H9 (cell line): Measurements from ENCODE around the gene H2BK1. TPM values are rescaled to one million over a fixed set of nuclear protein-coding genes. Genes with fewer than 3 reads are reported as not detected.

Experiments
- DNase-seq: peaks from one replicate; pipeline ENCODE4 v3.0.0-alpha.2; 2017
- H2AFZ ChIP-seq: one replicate; pipeline ENCODE4 v1.6.1; 2013; ENCODE audit warnings: mild to moderate bottlenecking, low read length, control low read depth, moderate library complexity
- H2AK5ac ChIP-seq: 2 replicates; pipeline ENCODE4 v1.6.1; 2013; ENCODE audit warnings: low read length, control low read depth, mixed read lengths; ENCODE audit not compliant: insufficient read length
- H2BK120ac ChIP-seq: one replicate; pipeline ENCODE4 v1.6.1; 2013; ENCODE audit warnings: low read depth, mild to moderate bottlenecking, low read length, control low read depth, inconsistent platforms; ENCODE audit not compliant: poor library complexity, severe bottlenecking
- H2BK12ac ChIP-seq: 2 replicates; pipeline ENCODE4 v1.6.1; 2013; ENCODE audit warnings: low read length, control low read depth, mixed read lengths, low read depth; ENCODE audit not compliant: insufficient read length
- H2BK15ac ChIP-seq: 2 replicates; pipeline ENCODE4 v1.6.1; 2013; ENCODE audit warnings: low read depth, low read length, control low read depth
- H2BK20ac ChIP-seq: one replicate; pipeline ENCODE4 v1.6.1; 2013; ENCODE audit warnings: low read depth, mild to moderate bottlenecking, low read length, control low read depth, inconsistent platforms; ENCODE audit not compliant: poor library complexity, severe bottlenecking
- H2BK5ac ChIP-seq: 2 replicates; pipeline ENCODE4 v1.6.1; 2013; ENCODE audit warnings: low read length, control low read depth, mixed read lengths; ENCODE audit not compliant: insufficient read length
- H3K14ac ChIP-seq: 2 replicates; pipeline ENCODE4 v1.6.1; 2013; ENCODE audit warnings: low read length, control low read depth; ENCODE audit not compliant: insufficient read depth
- H3K18ac ChIP-seq: 2 replicates; pipeline ENCODE4 v1.6.1; 2013; ENCODE audit warnings: low read depth, mild to moderate bottlenecking, mixed read lengths, low read length, control low read depth; ENCODE audit not compliant: insufficient read length
- H3K23ac ChIP-seq: 2 replicates; pipeline ENCODE4 v1.6.1; 2013; ENCODE audit warnings: low read length, control low read depth, mixed read lengths, low read depth; ENCODE audit not compliant: insufficient read length
- H3K23me2 ChIP-seq: 2 replicates; pipeline ENCODE4 v1.6.1; 2013; ENCODE audit warnings: low read depth, mild to moderate bottlenecking, mixed read lengths, low read length, control low read depth; ENCODE audit not compliant: insufficient read length, poor library complexity, severe bottlenecking
- H3K27ac ChIP-seq: 2 replicates; pipeline ENCODE4 v1.5.1; 2013; ENCODE audit warnings: low read length, control low read depth, mixed read lengths, low read depth; ENCODE audit not compliant: insufficient read length
- H3K27me3 ChIP-seq: 2 replicates; pipeline ENCODE4 v1.6.1; 2013; ENCODE audit warnings: low read length, control low read depth, inconsistent platforms; ENCODE audit not compliant: insufficient read depth
- H3K4ac ChIP-seq: 2 replicates; pipeline ENCODE4 v1.6.1; 2013; ENCODE audit warnings: low read depth, mild to moderate bottlenecking, control low read depth, inconsistent platforms, low read length, moderate library complexity
- H3K4me1 ChIP-seq: 2 replicates; pipeline ENCODE4 v1.6.1; 2013; ENCODE audit warnings: low read length, control low read depth, inconsistent platforms; ENCODE audit not compliant: insufficient read depth
- H3K4me2 ChIP-seq: 2 replicates; pipeline ENCODE4 v1.6.1; 2013; ENCODE audit warnings: low read length, control low read depth, mixed read lengths; ENCODE audit not compliant: insufficient read length, insufficient read depth
- H3K56ac ChIP-seq: 2 replicates; pipeline ENCODE4 v1.6.1; 2013; ENCODE audit warnings: low read depth, mild to moderate bottlenecking, mixed read lengths, low read length, control low read depth; ENCODE audit not compliant: insufficient read length
- H3K79me1 ChIP-seq: 2 replicates; pipeline ENCODE4 v1.6.1; 2013; ENCODE audit warnings: low read depth, mild to moderate bottlenecking, moderate library complexity, low read length, control low read depth, inconsistent platforms; ENCODE audit not compliant: insufficient read depth, poor library complexity, severe bottlenecking
- H3K79me2 ChIP-seq: 2 replicates; pipeline ENCODE4 v1.6.1; 2013; ENCODE audit warnings: low read length, control low read depth, inconsistent platforms; ENCODE audit not compliant: insufficient read depth
- H3K9ac ChIP-seq: 2 replicates; pipeline ENCODE4 v1.6.1; 2013; ENCODE audit warnings: low read length, control low read depth, mixed read lengths; ENCODE audit not compliant: insufficient read length; ENCODE audit errors: extremely low read depth
- H3K9me3 ChIP-seq: one replicate; pipeline ENCODE4 v1.6.1; 2013; ENCODE audit warnings: low read depth, low read length, inconsistent platforms; ENCODE audit not compliant: control insufficient read depth
- H3T11ph ChIP-seq: one replicate; pipeline ENCODE4 v1.6.1; 2013; ENCODE audit warnings: mild to moderate bottlenecking, low read length, control low read depth, inconsistent platforms
- H4K20me1 ChIP-seq: one replicate; pipeline ENCODE4 v1.6.1; 2013; ENCODE audit not compliant: control insufficient read depth, insufficient read length, insufficient read depth
- H4K5ac ChIP-seq: 2 replicates; pipeline ENCODE4 v1.6.1; 2013; ENCODE audit warnings: low read depth, mild to moderate bottlenecking, mixed read lengths, low read length, control low read depth; ENCODE audit not compliant: insufficient read length
- H4K8ac ChIP-seq: replicated peaks from 2 replicates; pipeline ENCODE4 v1.6.1; 2013; ENCODE audit warnings: low read length, control low read depth, mixed read lengths, low read depth; ENCODE audit not compliant: insufficient read length
- H4K91ac ChIP-seq: 2 replicates; pipeline ENCODE4 v1.6.1; 2013; ENCODE audit warnings: low read depth, mild to moderate bottlenecking, moderate library complexity, mixed read lengths, low read length, control low read depth; ENCODE audit not compliant: insufficient read length
- H3K27ac Mint-ChIP-seq, 3 experiments: 2 replicates in 2 of 3; 3 replicates in 1 of 3; pipeline ENCODE4 v1.8.0; 2020 to 2021; ENCODE audit warnings: mixed read lengths in 3 of 3, mild to moderate bottlenecking in 1 of 3, moderate library complexity in 1 of 3
- H3K27me3 Mint-ChIP-seq: 2 replicates; pipeline ENCODE4 v1.8.0; 2021; ENCODE audit warnings: low read depth, mild to moderate bottlenecking, moderate library complexity, mixed read lengths
- H3K36me3 Mint-ChIP-seq, 3 experiments: 2 replicates in 2 of 3; 3 replicates in 1 of 3; pipeline ENCODE4 v1.8.0; 2020 to 2021; ENCODE audit warnings: low read depth in 3 of 3, mixed read lengths in 3 of 3; ENCODE audit not compliant: insufficient read depth in 1 of 3
- H3K4me1 Mint-ChIP-seq, 2 experiments: 2 replicates each; pipeline ENCODE4 v1.8.0; 2020; ENCODE audit warnings: mixed read lengths in 2 of 2
- H3K4me3 Mint-ChIP-seq, 2 experiments: 2 replicates in 1 of 2; 3 replicates in 1 of 2; pipeline ENCODE4 v1.8.0; 2020 to 2021; ENCODE audit warnings: mild to moderate bottlenecking in 2 of 2, mixed read lengths in 2 of 2, moderate library complexity in 1 of 2
- H3K9me3 Mint-ChIP-seq, 2 experiments: 2 replicates in 1 of 2; 3 replicates in 1 of 2; pipeline ENCODE4 v1.8.0; 2020; ENCODE audit warnings: mild to moderate bottlenecking in 2 of 2, mixed read lengths in 2 of 2, moderate library complexity in 1 of 2
- whole genome bisulfite sequencing: extraction: QIAGEN DNeasy Blood & Tissue Kit; methylation state at CpG from one replicate; pipeline ENCODE4 v1.1.7; 2013; ENCODE audit warnings: missing lambda C conversion rate, low lambda C conversion rate, mixed read lengths; ENCODE audit not compliant: insufficient read length; ENCODE audit errors: extremely low coverage; 5-methylcytosine and 5-hydroxymethylcytosine counted together
- total RNA-seq: library from RNA; stranded (reverse); gene quantifications from 2 replicates; pipeline ENCODE4 v1.2.1, GENCODE V29; 2021
- TF ChIP-seq, protein P1 (sequence below): fragments of 200-600 bp; sonication (generic); conservative IDR thresholded peaks from 3 replicates; pipeline ENCODE4 v1.8.0; 2021; ENCODE audit warnings: antibody characterized with exemption, mild to moderate bottlenecking

Gene H2BK1
- total RNA-seq, 1 experiment from 2014 or later, result not detected

- Histone ChIP-seq H4K8ac (no peak overlapping the region), H3T11ph (no peak overlapping the region), H2BK15ac (no peak overlapping the region; the same call in 1 of the 2 replicates), H4K20me1 (no peaks in the 10 kb centered on the region), H3K23me2 (peaks cover 10% of the 10 kb centered on the region), H3K27ac (no peak overlapping the region), H3K9ac (no peak overlapping the region), H2BK120ac (no peak overlapping the region), H2BK20ac (no peak overlapping the region), H3K79me1 (no peaks in the 10 kb centered on the region), H4K91ac (no peak overlapping the region), H3K4ac (no peak overlapping the region), H3K4me1 (no peaks in the 10 kb centered on the region), H3K56ac (no peak overlapping the region), H3K79me2 (no peaks in the 10 kb centered on the region), H3K9me3 (no peaks in the 10 kb centered on the region), H3K23ac (no peak overlapping the region), H4K5ac (no peak overlapping the region), H3K14ac (no peak overlapping the region; the same call in 1 of the 2 replicates), H2BK5ac (no peak overlapping the region), H3K27me3 (peaks cover 45% of the 10 kb centered on the region), H2BK12ac (no peak overlapping the region), H3K18ac (no peak overlapping the region), H3K4me2 (peak overlapping the region; percentile 25), H2AFZ (no peak overlapping the region), H2AK5ac (no peak overlapping the region)
- Mint-ChIP-seq H3K9me3 (no peaks in the 10 kb centered on the region), H3K27ac (no peak overlapping the region), H3K4me3 (peak overlapping the region; percentile 52 to 74), H3K36me3 (no peaks in the 10 kb centered on the region; a peak in 1 of 7 replicates), H3K4me1 (peaks cover 8 to 13% of the 10 kb centered on the region in 2 experiments; a peak in 3 of 4 replicates), H3K27me3 (peaks cover 37% of the 10 kb centered on the region)
- DNase-seq, result no peak
- no CpG with 5 or more reads among the region's 31 CpGs for WGBS
- TF ChIP-seq, protein P1, sequence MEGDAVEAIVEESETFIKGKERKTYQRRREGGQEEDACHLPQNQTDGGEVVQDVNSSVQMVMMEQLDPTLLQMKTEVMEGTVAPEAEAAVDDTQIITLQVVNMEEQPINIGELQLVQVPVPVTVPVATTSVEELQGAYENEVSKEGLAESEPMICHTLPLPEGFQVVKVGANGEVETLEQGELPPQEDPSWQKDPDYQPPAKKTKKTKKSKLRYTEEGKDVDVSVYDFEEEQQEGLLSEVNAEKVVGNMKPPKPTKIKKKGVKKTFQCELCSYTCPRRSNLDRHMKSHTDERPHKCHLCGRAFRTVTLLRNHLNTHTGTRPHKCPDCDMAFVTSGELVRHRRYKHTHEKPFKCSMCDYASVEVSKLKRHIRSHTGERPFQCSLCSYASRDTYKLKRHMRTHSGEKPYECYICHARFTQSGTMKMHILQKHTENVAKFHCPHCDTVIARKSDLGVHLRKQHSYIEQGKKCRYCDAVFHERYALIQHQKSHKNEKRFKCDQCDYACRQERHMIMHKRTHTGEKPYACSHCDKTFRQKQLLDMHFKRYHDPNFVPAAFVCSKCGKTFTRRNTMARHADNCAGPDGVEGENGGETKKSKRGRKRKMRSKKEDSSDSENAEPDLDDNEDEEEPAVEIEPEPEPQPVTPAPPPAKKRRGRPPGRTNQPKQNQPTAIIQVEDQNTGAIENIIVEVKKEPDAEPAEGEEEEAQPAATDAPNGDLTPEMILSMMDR, result no peak
These were observed 43.6 kb downstream of the H2BK1 start for GRCh38 chr7:151166629-151167196.
